Neural progenitor cell (in vitro differentiated cells): Measurements from ENCODE around the gene LTBP1. TPM values are rescaled to one million over a fixed set of nuclear protein-coding genes. Genes with fewer than 3 reads are reported as not detected.

Experiments
- DNase-seq: peaks from one replicate; pipeline ENCODE4 v3.0.0-alpha.2; 2016; ENCODE audit warnings: low spot score
- H2AFZ ChIP-seq: fragments of 200-600 bp; sonication (generic); replicated peaks from 2 replicates; pipeline ENCODE4 v1.6.1; 2016; ENCODE audit warnings: antibody characterized with exemption
- H3F3A ChIP-seq: fragments of 200-600 bp; sonication (generic); 2 replicates; pipeline ENCODE4 v1.6.1; 2016; ENCODE audit warnings: antibody characterized with exemption, low read depth
- H3K27ac ChIP-seq: fragments of 200-600 bp; sonication (generic); 2 replicates; pipeline ENCODE4 v1.5.1; 2016; ENCODE audit warnings: mild to moderate bottlenecking
- H3K27me3 ChIP-seq: fragments of 200-600 bp; sonication (generic); 2 replicates; pipeline ENCODE4 v1.6.1; 2016; ENCODE audit warnings: mild to moderate bottlenecking, moderate library complexity
- H3K36me3 ChIP-seq: fragments of 200-600 bp; sonication (generic); 2 replicates; pipeline ENCODE4 v1.5.1; 2016
- H3K4me1 ChIP-seq: fragments of 200-600 bp; sonication (generic); 2 replicates; pipeline ENCODE4 v1.6.1; 2016; ENCODE audit warnings: mixed run types
- H3K4me2 ChIP-seq: fragments of 200-600 bp; sonication (generic); 2 replicates; pipeline ENCODE4 v1.6.1; 2016
- H3K4me3 ChIP-seq: fragments of 200-600 bp; sonication (generic); 2 replicates; pipeline ENCODE4 v1.5.1; 2016
- H3K79me2 ChIP-seq: fragments of 200-600 bp; sonication (generic); 2 replicates; pipeline ENCODE4 v1.6.1; 2016; ENCODE audit warnings: low read depth
- H3K9ac ChIP-seq: fragments of 200-600 bp; sonication (generic); 2 replicates; pipeline ENCODE4 v1.6.1; 2016
- H3K9me3 ChIP-seq: fragments of 200-600 bp; sonication (generic); 2 replicates; pipeline ENCODE4 v1.5.1; 2016; ENCODE audit warnings: low read depth
- H4K20me1 ChIP-seq: fragments of 200-600 bp; sonication (generic); 2 replicates; pipeline ENCODE4 v1.6.1; 2016; ENCODE audit warnings: low read depth
- H3K27ac Mint-ChIP-seq: 3 replicates; pipeline ENCODE4 v1.8.0; 2021; ENCODE audit warnings: mixed read lengths
- H3K27me3 Mint-ChIP-seq: 2 replicates; pipeline ENCODE4 v1.8.0; 2022; ENCODE audit warnings: low read depth, mild to moderate bottlenecking, inconsistent platforms, moderate library complexity, mixed read lengths; ENCODE audit not compliant: insufficient read depth
- H3K36me3 Mint-ChIP-seq: 3 replicates; pipeline ENCODE4 v1.8.0; 2021; ENCODE audit warnings: mixed read lengths
- H3K4me1 Mint-ChIP-seq: 3 replicates; pipeline ENCODE4 v1.8.0; 2021; ENCODE audit warnings: mixed read lengths
- H3K4me3 Mint-ChIP-seq: 3 replicates; pipeline ENCODE4 v1.8.0; 2021; ENCODE audit warnings: mild to moderate bottlenecking, moderate library complexity, mixed read lengths
- H3K9me3 Mint-ChIP-seq: 3 replicates; pipeline ENCODE4 v1.8.0; 2020; ENCODE audit warnings: mixed read lengths
- CTCF ChIP-seq: fragments of 200-600 bp; sonication (generic); IDR thresholded peaks from 2 replicates; pipeline ENCODE4 v1.5.1; 2017; ENCODE audit warnings: antibody characterized with exemption, mild to moderate bottlenecking
- EZH2 ChIP-seq: fragments of 200-600 bp; sonication (generic); IDR thresholded peaks from 2 replicates; pipeline ENCODE4 v1.6.1; 2017; ENCODE audit warnings: antibody characterized with exemption, mild to moderate bottlenecking, moderate library complexity
- EZH2phosphoT487 ChIP-seq: fragments of 200-600 bp; sonication (generic); IDR thresholded peaks from 2 replicates; pipeline ENCODE4 v1.6.1; 2017; ENCODE audit warnings: antibody characterized with exemption
- total RNA-seq: library from RNA; depleted of rRNA; stranded (reverse); fragments of >200 nt; gene quantifications from 2 replicates; pipeline ENCODE4 v1.2.3, GENCODE V29; 2015; ENCODE audit warnings: low replicate concordance

The LTBP1 gene
- total RNA-seq, 1 donor from 2014 or later: 50.5 TPM

GRCh38 chr2:33307659-33308270 is 361.0 kb downstream of the LTBP1 start:
- Histone ChIP-seq H3K9me3 (no peaks in the 10 kb centered on the region), H3K79me2 (no peaks in the 10 kb centered on the region), H3K27me3 (no peaks in the 10 kb centered on the region), H3K4me3 (no peak overlapping the region), H3K27ac (no peak overlapping the region), H4K20me1 (no peaks in the 10 kb centered on the region), H3K36me3 (no peaks in the 10 kb centered on the region), H3K4me2 (no peak overlapping the region), H3K9ac (no peak overlapping the region), H2AFZ (no peak overlapping the region), H3K4me1 (no peaks in the 10 kb centered on the region), H3F3A (no peaks in the 10 kb centered on the region)
- Mint-ChIP-seq H3K27ac (no peak overlapping the region), H3K27me3 (no peaks in the 10 kb centered on the region), H3K4me3 (no peak overlapping the region), H3K9me3 (no peaks in the 10 kb centered on the region), H3K36me3 (peaks cover 3% of the 10 kb centered on the region), H3K4me1 (peaks cover 3% of the 10 kb centered on the region)
- TF ChIP-seq CTCF (no peak), EZH2phosphoT487 (no peak), EZH2 (no peak)
- no peak for DNase-seq

- H3K4me3 Mint-ChIP-seq: no peak overlapping the region
- Histone ChIP-seq H4K20me1 (no peaks in the 10 kb centered on the region), H3K36me3 (no peaks in the 10 kb centered on the region), H3K4me2 (no peak overlapping the region), H3F3A (no peaks in the 10 kb centered on the region), H3K9me3 (no peaks in the 10 kb centered on the region), H2AFZ (no peak overlapping the region), H3K9ac (no peak overlapping the region), H3K4me1 (no peaks in the 10 kb centered on the region), H3K27me3 (no peaks in the 10 kb centered on the region), H3K79me2 (no peaks in the 10 kb centered on the region), H3K27ac (no peak overlapping the region), H3K4me3 (no peak overlapping the region)
- no peaks in the 10 kb centered on the region for H3K9me3 Mint-ChIP-seq
- no peak for DNase-seq
- H3K27me3 Mint-ChIP-seq: no peaks in the 10 kb centered on the region
- peaks cover 2% of the 10 kb centered on the region for H3K36me3 Mint-ChIP-seq
- H3K4me1 Mint-ChIP-seq: no peaks in the 10 kb centered on the region
- no peak overlapping the region for H3K27ac Mint-ChIP-seq
- TF ChIP-seq EZH2 (no peak), CTCF (no peak), EZH2phosphoT487 (no peak)
These were observed 365.6 kb downstream of the LTBP1 start for GRCh38 chr2:33312355-33312754.

- no peak overlapping the region for H2AFZ ChIP-seq
- no peak overlapping the region for H3K9ac ChIP-seq
- no peak overlapping the region for H3K4me3 Mint-ChIP-seq
These were observed 366.3 kb downstream of the LTBP1 start for GRCh38 chr2:33313039-33313438.

More at GRCh38 chr2:33313039-33313438, 366.3 kb downstream of the LTBP1 start:
- H3K27me3 ChIP-seq: no peaks in the 10 kb centered on the region
- H3K27ac Mint-ChIP-seq: no peak overlapping the region
- no peak overlapping the region for H3K4me2 ChIP-seq
- no peaks in the 10 kb centered on the region for H3K9me3 ChIP-seq
- H3K27ac ChIP-seq: no peak overlapping the region
- peaks cover 2% of the 10 kb centered on the region for H3K36me3 Mint-ChIP-seq
- no peak for DNase-seq
- no peaks in the 10 kb centered on the region for H3F3A ChIP-seq
- no peak for TF ChIP-seq EZH2
- no peak for TF ChIP-seq CTCF
- no peak for TF ChIP-seq EZH2phosphoT487
- no peaks in the 10 kb centered on the region for H3K27me3 Mint-ChIP-seq
- no peaks in the 10 kb centered on the region for H3K4me1 ChIP-seq
- no peaks in the 10 kb centered on the region for H3K4me1 Mint-ChIP-seq
- no peak overlapping the region for H3K4me3 ChIP-seq
- no peaks in the 10 kb centered on the region for H4K20me1 ChIP-seq
- H3K36me3 ChIP-seq: no peaks in the 10 kb centered on the region
- no peaks in the 10 kb centered on the region for H3K79me2 ChIP-seq
- no peaks in the 10 kb centered on the region for H3K9me3 Mint-ChIP-seq
